ENCODE results near the gene VLDLR. TPM values are rescaled to one million over a fixed set of nuclear protein-coding genes. Genes with fewer than 3 reads are reported as not detected.

VLDLR gene
- total RNA-seq, 1 donor from 2014 or later = 28.5 TPM

- no peak for DNase-seq (ENCODE audit: low read depth)
- no peak for TF ChIP-seq CTCF (IDR thresholded peaks at IDR 0.05; ENCODE audit: insufficient read depth, low read length, poor library complexity, severe bottlenecking)
- Histone ChIP-seq H3K4me3 (ENCODE audit: low read depth, low read length) (no peak overlapping the region), H3K27me3 (ENCODE audit: control insufficient read depth, insufficient read depth, low read length) (no peaks in the 10 kb centered on the region), H3K36me3 (ENCODE audit: control insufficient read depth, insufficient read depth, low read length) (no peaks in the 10 kb centered on the region)
These were observed 67.0 kb downstream of the VLDLR start for GRCh38 chr9:2688636-2689035.

- Histone ChIP-seq H3K4me3 (ENCODE audit: low read depth, low read length) (no peak overlapping the region), H3K36me3 (ENCODE audit: control insufficient read depth, insufficient read depth, low read length) (no peaks in the 10 kb centered on the region), H3K27me3 (ENCODE audit: control insufficient read depth, insufficient read depth, low read length) (no peaks in the 10 kb centered on the region)
- DNase-seq (ENCODE audit: low read depth) = no peak
- TF ChIP-seq CTCF (IDR thresholded peaks at IDR 0.05; ENCODE audit: insufficient read depth, low read length, poor library complexity, severe bottlenecking) = no peak
These were observed 69.6 kb downstream of the VLDLR start for GRCh38 chr9:2691212-2691611.

- DNase-seq (ENCODE audit: low read depth) = no peak
- no peak overlapping the region for H3K4me3 ChIP-seq (ENCODE audit: low read depth, low read length)
- TF ChIP-seq CTCF (IDR thresholded peaks at IDR 0.05; ENCODE audit: insufficient read depth, low read length, poor library complexity, severe bottlenecking) = no peak
- H3K36me3 ChIP-seq (ENCODE audit: control insufficient read depth, insufficient read depth, low read length) = no peaks in the 10 kb centered on the region
- H3K27me3 ChIP-seq (ENCODE audit: control insufficient read depth, insufficient read depth, low read length) = no peaks in the 10 kb centered on the region
These were observed 70.0 kb downstream of the VLDLR start for GRCh38 chr9:2691626-2692025.

GRCh38 chr9:2693056-2693455 lies 71.5 kb downstream of the VLDLR start:
- no peak for TF ChIP-seq CTCF (IDR thresholded peaks at IDR 0.05; ENCODE audit: insufficient read depth, low read length, poor library complexity, severe bottlenecking)
- DNase-seq (ENCODE audit: low read depth) = no peak
- Histone ChIP-seq H3K27me3 (ENCODE audit: control insufficient read depth, insufficient read depth, low read length) (no peaks in the 10 kb centered on the region), H3K4me3 (ENCODE audit: low read depth, low read length) (no peak overlapping the region), H3K36me3 (ENCODE audit: control insufficient read depth, insufficient read depth, low read length) (no peaks in the 10 kb centered on the region)

GRCh38 chr9:2697492-2697891 lies 75.9 kb downstream of the VLDLR start:
- H3K36me3 ChIP-seq (ENCODE audit: control insufficient read depth, insufficient read depth, low read length) = no peaks in the 10 kb centered on the region
- no peak for TF ChIP-seq CTCF (IDR thresholded peaks at IDR 0.05; ENCODE audit: insufficient read depth, low read length, poor library complexity, severe bottlenecking)
- no peak for DNase-seq (ENCODE audit: low read depth)

GRCh38 chr9:2700398-2700797 lies 78.8 kb downstream of the VLDLR start:
- H3K36me3 ChIP-seq (ENCODE audit: control insufficient read depth, insufficient read depth, low read length) = no peaks in the 10 kb centered on the region

More at GRCh38 chr9:2697492-2697891, 75.9 kb downstream of the VLDLR start:
- H3K4me3 ChIP-seq (ENCODE audit: low read depth, low read length) = no peak overlapping the region
- H3K27me3 ChIP-seq (ENCODE audit: control insufficient read depth, insufficient read depth, low read length) = no peaks in the 10 kb centered on the region

More at GRCh38 chr9:2700398-2700797, 78.8 kb downstream of the VLDLR start:
- TF ChIP-seq CTCF (IDR thresholded peaks at IDR 0.05; ENCODE audit: insufficient read depth, low read length, poor library complexity, severe bottlenecking) = no peak
- H3K4me3 ChIP-seq (ENCODE audit: low read depth, low read length) = no peak overlapping the region
- no peaks in the 10 kb centered on the region for H3K27me3 ChIP-seq (ENCODE audit: control insufficient read depth, insufficient read depth, low read length)
- DNase-seq (ENCODE audit: low read depth) = no peak
